A549 (cell line): Measurements from ENCODE around the gene HOXA2. TPM values are rescaled to one million over a fixed set of nuclear protein-coding genes. Genes with fewer than 3 reads are reported as not detected.

Source experiments
- ATAC-seq, 2 experiments: fragments of 200-7000 bp in 1 of 2; fragments of >200 bp in 1 of 2; cut with Nextera tagmentation in 1 of 2; cut with Tn5 transposase in 1 of 2; 3 replicates each; pipeline versions ENCODE4 v1.8.0 to v1.9.1; 2018 to 2020; ENCODE audit warnings: mild to moderate bottlenecking in 1 of 2, moderate library complexity in 1 of 2
- CTCF ChIA-PET: fragments of 300-600 bp; sonication (Branson Sonifier 250); formaldehyde crosslinking; extraction: SDS; loops from one replicate; lab custom pipeline; 2021; ENCODE audit warnings: antibody characterized with exemption, inconsistent platforms; lab: Yijun Ruan, JAX
- POLR2A ChIA-PET: fragments of 350-600 bp; formaldehyde crosslinking; extraction: SDS; loops from one replicate; lab custom pipeline; 2021; ENCODE audit warnings: antibody characterized with exemption, inconsistent platforms; lab: Yijun Ruan, JAX
- DNase-seq, 2 experiments: peaks; one replicate each; pipeline versions ENCODE4 v3.0.0 to v3.0.0-alpha.2; 2011 to 2016; ENCODE audit warnings: low read depth in 1 of 2, low spot score in 1 of 2
- FAIRE-seq: peaks from 2 replicates; lab custom pipeline; 2011; peaks lifted over from hg19 to GRCh38; lab: Jason Lieb, UNC
- H3K27ac ChIP-seq, 2 experiments: fragments of >200 bp; sonication (Bioruptor Twin); formaldehyde crosslinking; 3 replicates each; pipeline ENCODE4 v1.5.1; 2016 to 2017
- H3K4me1 ChIP-seq: fragments of >200 bp; sonication (Bioruptor Twin); formaldehyde crosslinking; 3 replicates; pipeline ENCODE4 v1.6.1; 2016
- H3K4me2 ChIP-seq: fragments of >200 bp; sonication (Bioruptor Twin); formaldehyde crosslinking; 3 replicates; pipeline ENCODE4 v1.6.1; 2016
- H3K4me3 ChIP-seq: fragments of >200 bp; sonication (Bioruptor Twin); formaldehyde crosslinking; 3 replicates; pipeline ENCODE4 v1.5.1; 2016
- H3K9me3 ChIP-seq: fragments of >200 bp; sonication (Bioruptor Twin); formaldehyde crosslinking; 3 replicates; pipeline ENCODE4 v1.6.1; 2016
- ATOH8 ChIP-seq: fragments of 250-450 bp; sonication (Bioruptor Pico); IDR thresholded peaks from 2 replicates; pipeline ENCODE4 v1.5.0; 2020; ENCODE audit warnings: low read depth, mild to moderate bottlenecking, moderate library complexity
- BCL3 ChIP-seq: fragments of >200 bp; sonication (Bioruptor Twin); formaldehyde crosslinking; IDR thresholded peaks from 3 replicates; pipeline ENCODE4 v1.6.1; 2016
- BHLHE40 ChIP-seq: IDR thresholded peaks from 2 replicates; pipeline ENCODE4 v1.6.1; 2012; ENCODE audit warnings: low read depth, low read length, inconsistent platforms
- CHD2 ChIP-seq: fragments of 150-350 bp; IDR thresholded peaks from 2 replicates; pipeline ENCODE4 v1.6.1; 2014; ENCODE audit warnings: low read length; ENCODE audit not compliant: partially characterized antibody
- EHF ChIP-seq: fragments of 250-450 bp; sonication (Bioruptor Pico); IDR thresholded peaks from 2 replicates; pipeline ENCODE4 v1.5.0; 2020; ENCODE audit warnings: mild to moderate bottlenecking
- EHMT2 ChIP-seq: fragments of 200-600 bp; sonication (generic); IDR thresholded peaks from 2 replicates; pipeline ENCODE4 v1.6.1; 2016; ENCODE audit warnings: antibody characterized with exemption, low read depth, mild to moderate bottlenecking, moderate library complexity
- ELK1 ChIP-seq: fragments of 150-350 bp; IDR thresholded peaks from 2 replicates; pipeline ENCODE4 v1.6.1; 2014; ENCODE audit warnings: low read depth, mild to moderate bottlenecking, low read length
- HDAC2 ChIP-seq: fragments of 200-600 bp; sonication (generic); IDR thresholded peaks from 2 replicates; pipeline ENCODE4 v1.6.1; 2016
- HES2 ChIP-seq: fragments of >200 bp; sonication (Bioruptor Twin); formaldehyde crosslinking; IDR thresholded peaks from 2 replicates; pipeline ENCODE4 v1.6.1; 2016
- HOXA7 ChIP-seq: fragments of 250-450 bp; sonication (Bioruptor Pico); IDR thresholded peaks from 2 replicates; pipeline ENCODE4 v1.5.0; 2020; ENCODE audit warnings: mild to moderate bottlenecking, moderate library complexity
- HOXB13 ChIP-seq: fragments of 250-450 bp; sonication (Bioruptor Pico); IDR thresholded peaks from 2 replicates; pipeline ENCODE4 v1.5.0; 2020; ENCODE audit warnings: low read depth, mild to moderate bottlenecking, moderate library complexity
- MAZ ChIP-seq: fragments of 150-350 bp; IDR thresholded peaks from 2 replicates; pipeline ENCODE4 v1.6.1; 2014; ENCODE audit warnings: antibody characterized with exemption, low read depth, low read length, borderline replicate concordance
- NPAS2 ChIP-seq: fragments of 250-450 bp; sonication (Bioruptor Pico); IDR thresholded peaks from 2 replicates; pipeline ENCODE4 v1.8.0; 2022; ENCODE audit warnings: mild to moderate bottlenecking, moderate library complexity, borderline replicate concordance
- NR3C1 ChIP-seq: fragments of >200 bp; sonication (Bioruptor Twin); formaldehyde crosslinking; IDR thresholded peaks from 3 replicates; pipeline ENCODE4 v1.6.1; 2017
- PHF8 ChIP-seq: fragments of 200-600 bp; sonication (generic); IDR thresholded peaks from 2 replicates; pipeline ENCODE4 v1.6.1; 2016; ENCODE audit warnings: low read depth, mild to moderate bottlenecking, antibody characterized with exemption, moderate library complexity, borderline replicate concordance
- POLR2A ChIP-seq: IDR thresholded peaks from 2 replicates; pipeline ENCODE4 v1.6.1; 2012; ENCODE audit warnings: mild to moderate bottlenecking, low read length
- POLR2AphosphoS2 ChIP-seq: conservative IDR thresholded peaks from 2 replicates; pipeline ENCODE4 v1.6.1; 2012; ENCODE audit warnings: low read length, improper control_type of control experiment, inconsistent platforms
- RAD21 ChIP-seq, 2 experiments: fragments of >200 bp in 1 of 2; sonication (Bioruptor Twin) in 1 of 2; formaldehyde crosslinking in 1 of 2; IDR thresholded peaks in 1 of 2; conservative IDR thresholded peaks in 1 of 2; 2 replicates in 1 of 2; 3 replicates in 1 of 2; pipeline ENCODE4 v1.6.1; 2012 to 2018; ENCODE audit warnings: inconsistent platforms in 1 of 2
- RARB ChIP-seq: fragments of 250-450 bp; sonication (Bioruptor Pico); IDR thresholded peaks from 2 replicates; pipeline ENCODE4 v1.8.0; 2021; ENCODE audit warnings: mild to moderate bottlenecking, moderate library complexity
- RCOR1 ChIP-seq: fragments of 150-350 bp; IDR thresholded peaks from 2 replicates; pipeline ENCODE4 v1.6.1; 2014; ENCODE audit warnings: antibody characterized with exemption, low read length, low read depth
- RFX5 ChIP-seq: fragments of 450-650 bp; IDR thresholded peaks from 2 replicates; pipeline ENCODE4 v1.7.1; 2014; ENCODE audit warnings: antibody characterized with exemption, mild to moderate bottlenecking, moderate library complexity
- SREBF2 ChIP-seq: fragments of 450-650 bp; IDR thresholded peaks from 2 replicates; pipeline ENCODE4 v1.6.1; 2014; ENCODE audit warnings: mild to moderate bottlenecking, moderate library complexity
- USF2 ChIP-seq: fragments of 450-650 bp; IDR thresholded peaks from 2 replicates; pipeline ENCODE4 v1.6.1; 2014; ENCODE audit warnings: antibody characterized with exemption
- ZFP36 ChIP-seq: fragments of 450-650 bp; IDR thresholded peaks from 2 replicates; pipeline ENCODE4 v1.6.1; 2014; ENCODE audit warnings: borderline replicate concordance; ENCODE audit not compliant: partially characterized antibody
- ZSCAN20 ChIP-seq: fragments of 250-450 bp; sonication (Bioruptor Pico); IDR thresholded peaks from 2 replicates; pipeline ENCODE4 v1.8.0; 2022; ENCODE audit warnings: mild to moderate bottlenecking, moderate library complexity
- WGBS: methylation state at CpG from one replicate; pipeline ENCODE4 v1.1.6; 2017; ENCODE audit errors: missing lambda C conversion rate; 5-methylcytosine and 5-hydroxymethylcytosine counted together
- polyA plus RNA-seq, 4 experiments: library from polyadenylated mRNA; depleted of rRNA in 3 of 4; stranded (reverse); fragments of >200 nt; fragmentation: RNase III in 1 of 4; extraction: RNeasy Plus Mini Kit Qiagen cat#74134 plus additional on column Dnase treatment in 1 of 4; gene quantifications; 2 replicates in 3 of 4; 3 replicates in 1 of 4; pipeline ENCODE4 v1.2.3, GENCODE V29; 2011 to 2017
- TF ChIP-seq, protein P1 (sequence below): IDR thresholded peaks from 2 replicates; pipeline ENCODE4 v1.6.1; 2012
- TF ChIP-seq, protein P2 (sequence below): fragments of >200 bp; sonication (Bioruptor Twin); formaldehyde crosslinking; IDR thresholded peaks from 3 replicates; pipeline ENCODE4 v1.5.1; 2016

Gene HOXA2
- polyA plus RNA-seq, 2 of the 4 experiments (the other 2 are of a cell fraction), result 1.3 to 2.1 TPM

DNA sequence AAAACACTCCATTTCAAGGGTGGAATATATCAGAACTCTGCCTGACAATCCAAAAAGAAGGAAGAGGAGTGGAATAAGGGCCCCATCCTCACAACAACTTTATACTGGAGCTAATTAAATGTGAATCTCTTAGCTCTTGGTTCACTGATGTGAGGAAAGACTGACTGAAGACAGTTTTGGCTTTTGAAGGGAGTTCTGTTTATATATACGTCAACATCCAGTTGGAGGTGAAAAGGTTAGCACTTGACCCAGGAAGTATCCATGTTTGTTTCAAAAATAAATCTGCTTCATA is 9.7 kb downstream of the HOXA2 start:
- Histone ChIP-seq H3K4me1 (peaks cover 15% of the 10 kb centered on the region), H3K9me3 (no peaks in the 10 kb centered on the region), H3K27ac (no peak overlapping the region), H3K4me3 (no peak overlapping the region), H3K4me2 (no peak overlapping the region)
- ATAC-seq, result no peak
- 86% methylated on average over 1 of the region's 1 CpG for WGBS
- no peak for TF ChIP-seq MAZ
- TF ChIP-seq ZSCAN20 (CRISPR knock-in tag), result no peak
- TF ChIP-seq POLR2A, result no peak
- no peak for TF ChIP-seq USF2
- TF ChIP-seq PHF8, result no peak
- TF ChIP-seq BHLHE40, result no peak
- TF ChIP-seq RAD21 (conservative IDR thresholded peaks at IDR 0.05 in 1 of 2, IDR thresholded peaks at IDR 0.05 in 1 of 2), result no peak
- TF ChIP-seq HES2, result no peak
- TF ChIP-seq ZFP36, result no peak
- TF ChIP-seq ELK1, result no peak
- TF ChIP-seq BCL3, result no peak
- no peak for TF ChIP-seq RARB
- TF ChIP-seq RCOR1, result no peak
- TF ChIP-seq RFX5, result no peak
- TF ChIP-seq EHF, result no peak
- no peak for TF ChIP-seq POLR2AphosphoS2
- TF ChIP-seq, all 56 proteins: peak for 0
- DNase-seq (no peak), FAIRE-seq (no peak)
- ChIA-PET CTCF (interaction anchor here (1.0 to 1.8 kb wide), 5 partner anchors 9 to 238 kb away, joined by 3 to 4 read pairs (median 4); partner anchors contain the start of gene HOXA5), POLR2A (no interaction called here)

DNA sequence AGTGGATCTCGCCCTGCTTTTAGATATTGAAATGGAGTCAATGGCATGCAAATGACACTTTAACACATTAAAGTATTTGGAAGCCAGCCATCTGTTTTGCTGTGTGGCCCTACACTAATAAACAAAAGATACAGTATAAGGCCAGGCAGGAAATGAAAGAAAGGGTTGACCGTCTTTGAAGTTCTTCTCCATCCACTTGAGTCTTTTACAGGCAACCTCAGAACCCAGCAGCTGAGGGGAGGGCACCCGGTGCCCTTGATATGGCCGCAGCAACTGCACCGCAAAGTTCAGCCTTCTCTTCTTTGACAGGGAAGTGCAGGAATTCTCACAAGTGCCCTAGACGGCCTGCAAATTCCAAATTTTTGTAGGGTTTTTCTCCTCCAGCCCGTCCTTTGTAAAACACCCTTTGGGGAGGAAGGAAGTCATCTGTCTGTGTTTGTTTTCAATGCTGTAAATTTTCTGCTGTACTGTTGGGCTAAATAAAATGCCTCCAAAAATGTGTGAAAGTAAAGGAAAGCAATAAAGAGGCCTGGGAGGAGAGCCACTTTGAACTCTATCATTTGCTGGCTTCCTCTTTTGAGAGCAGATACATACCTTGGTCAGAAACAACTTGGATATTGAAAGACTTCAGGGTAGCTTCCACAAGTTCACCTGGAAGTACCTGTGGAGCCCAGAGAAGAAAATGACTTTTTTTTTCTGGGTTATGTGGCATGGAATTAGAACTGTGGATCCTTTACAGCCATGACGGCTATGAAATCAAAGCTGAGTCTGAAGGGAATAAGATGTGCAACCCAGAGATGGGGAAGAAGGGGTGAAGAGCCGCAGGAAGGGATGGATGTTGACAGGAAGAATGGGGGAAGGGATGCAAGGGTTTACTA is 10.3 kb downstream of the HOXA2 start:
- WGBS, result 90% methylated on average over 9 of the region's 9 CpGs
- TF ChIP-seq NR3C1, result no peak
- TF ChIP-seq RAD21 (conservative IDR thresholded peaks at IDR 0.05 in 1 of 2, IDR thresholded peaks at IDR 0.05 in 1 of 2), result no peak
- TF ChIP-seq EHMT2, result no peak
- no peak for TF ChIP-seq NPAS2 (CRISPR knock-in tag)
- TF ChIP-seq EHF, result no peak
- no peak for TF ChIP-seq HOXA7 (CRISPR knock-in tag)
- TF ChIP-seq POLR2AphosphoS2, result no peak
- TF ChIP-seq ATOH8 (CRISPR knock-in tag), result no peak
- no peak for TF ChIP-seq HOXB13 (CRISPR knock-in tag)
- TF ChIP-seq HDAC2, result no peak
- TF ChIP-seq, protein P1, sequence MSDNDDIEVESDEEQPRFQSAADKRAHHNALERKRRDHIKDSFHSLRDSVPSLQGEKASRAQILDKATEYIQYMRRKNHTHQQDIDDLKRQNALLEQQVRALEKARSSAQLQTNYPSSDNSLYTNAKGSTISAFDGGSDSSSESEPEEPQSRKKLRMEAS, result no peak
- no peak for TF ChIP-seq CHD2
- no peak for TF ChIP-seq SREBF2
- TF ChIP-seq, protein P2, sequence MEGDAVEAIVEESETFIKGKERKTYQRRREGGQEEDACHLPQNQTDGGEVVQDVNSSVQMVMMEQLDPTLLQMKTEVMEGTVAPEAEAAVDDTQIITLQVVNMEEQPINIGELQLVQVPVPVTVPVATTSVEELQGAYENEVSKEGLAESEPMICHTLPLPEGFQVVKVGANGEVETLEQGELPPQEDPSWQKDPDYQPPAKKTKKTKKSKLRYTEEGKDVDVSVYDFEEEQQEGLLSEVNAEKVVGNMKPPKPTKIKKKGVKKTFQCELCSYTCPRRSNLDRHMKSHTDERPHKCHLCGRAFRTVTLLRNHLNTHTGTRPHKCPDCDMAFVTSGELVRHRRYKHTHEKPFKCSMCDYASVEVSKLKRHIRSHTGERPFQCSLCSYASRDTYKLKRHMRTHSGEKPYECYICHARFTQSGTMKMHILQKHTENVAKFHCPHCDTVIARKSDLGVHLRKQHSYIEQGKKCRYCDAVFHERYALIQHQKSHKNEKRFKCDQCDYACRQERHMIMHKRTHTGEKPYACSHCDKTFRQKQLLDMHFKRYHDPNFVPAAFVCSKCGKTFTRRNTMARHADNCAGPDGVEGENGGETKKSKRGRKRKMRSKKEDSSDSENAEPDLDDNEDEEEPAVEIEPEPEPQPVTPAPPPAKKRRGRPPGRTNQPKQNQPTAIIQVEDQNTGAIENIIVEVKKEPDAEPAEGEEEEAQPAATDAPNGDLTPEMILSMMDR, result no peak
- TF ChIP-seq HES2, result no peak
- H3K4me2 ChIP-seq, result no peak overlapping the region
- H3K4me1 ChIP-seq, result peaks cover 10% of the 10 kb centered on the region; the same call in 2 of the 3 replicates
- DNase-seq, result no peak
- H3K27ac ChIP-seq, result no peak overlapping the region
- H3K9me3 ChIP-seq, result no peaks in the 10 kb centered on the region
- ChIA-PET CTCF (interaction anchor here (1.0 to 1.8 kb wide), 4 partner anchors 8 to 52 kb away, joined by 3 to 5 read pairs (median 4); partner anchors contain the start of gene HOXA5), POLR2A (no interaction called here)
- ATAC-seq, result no peak
- H3K4me3 ChIP-seq, result no peak overlapping the region
- FAIRE-seq, result no peak
